Measurements from ENCODE around the gene WDR37.

- TF ChIP-seq, protein P1, sequence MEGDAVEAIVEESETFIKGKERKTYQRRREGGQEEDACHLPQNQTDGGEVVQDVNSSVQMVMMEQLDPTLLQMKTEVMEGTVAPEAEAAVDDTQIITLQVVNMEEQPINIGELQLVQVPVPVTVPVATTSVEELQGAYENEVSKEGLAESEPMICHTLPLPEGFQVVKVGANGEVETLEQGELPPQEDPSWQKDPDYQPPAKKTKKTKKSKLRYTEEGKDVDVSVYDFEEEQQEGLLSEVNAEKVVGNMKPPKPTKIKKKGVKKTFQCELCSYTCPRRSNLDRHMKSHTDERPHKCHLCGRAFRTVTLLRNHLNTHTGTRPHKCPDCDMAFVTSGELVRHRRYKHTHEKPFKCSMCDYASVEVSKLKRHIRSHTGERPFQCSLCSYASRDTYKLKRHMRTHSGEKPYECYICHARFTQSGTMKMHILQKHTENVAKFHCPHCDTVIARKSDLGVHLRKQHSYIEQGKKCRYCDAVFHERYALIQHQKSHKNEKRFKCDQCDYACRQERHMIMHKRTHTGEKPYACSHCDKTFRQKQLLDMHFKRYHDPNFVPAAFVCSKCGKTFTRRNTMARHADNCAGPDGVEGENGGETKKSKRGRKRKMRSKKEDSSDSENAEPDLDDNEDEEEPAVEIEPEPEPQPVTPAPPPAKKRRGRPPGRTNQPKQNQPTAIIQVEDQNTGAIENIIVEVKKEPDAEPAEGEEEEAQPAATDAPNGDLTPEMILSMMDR (IDR thresholded peaks at IDR 0.05; ENCODE audit: low read length): no peak
- no peak for TF ChIP-seq EZH2 (IDR thresholded peaks at IDR 0.05; ENCODE audit: borderline replicate concordance, low read length)
Observed at GRCh38 chr10:1097436-1097835, 41.3 kb downstream of the WDR37 start.

Measured in OCI-LY1 (cell line).